Measurements from ENCODE around the gene VAMP5.

DNA sequence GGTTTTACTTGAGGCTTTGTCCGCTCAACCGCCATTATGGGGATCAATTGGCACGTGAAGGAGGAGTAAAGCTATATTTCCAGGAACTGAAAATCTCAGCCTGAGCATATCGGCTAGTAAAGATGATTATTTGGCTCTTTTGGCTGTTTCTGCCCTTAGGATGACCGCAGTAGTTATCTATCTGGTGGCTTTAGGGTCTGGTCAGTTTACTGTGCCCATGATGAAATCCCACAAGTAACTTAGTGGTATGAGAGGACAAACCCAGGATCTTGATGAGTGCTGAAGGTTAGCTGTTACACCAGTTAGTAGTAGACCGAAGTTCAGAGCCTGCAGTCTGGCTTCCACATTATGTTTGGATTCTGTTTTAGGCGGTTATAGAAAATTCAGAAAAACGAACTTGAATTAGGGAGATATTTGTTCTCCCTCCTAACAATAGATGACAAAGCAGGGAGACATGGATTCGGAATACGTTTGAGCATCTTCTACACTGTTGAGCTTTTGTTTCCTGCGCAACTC, 44.0 kb upstream of the VAMP5 start:
- TF ChIP-seq, protein P1, sequence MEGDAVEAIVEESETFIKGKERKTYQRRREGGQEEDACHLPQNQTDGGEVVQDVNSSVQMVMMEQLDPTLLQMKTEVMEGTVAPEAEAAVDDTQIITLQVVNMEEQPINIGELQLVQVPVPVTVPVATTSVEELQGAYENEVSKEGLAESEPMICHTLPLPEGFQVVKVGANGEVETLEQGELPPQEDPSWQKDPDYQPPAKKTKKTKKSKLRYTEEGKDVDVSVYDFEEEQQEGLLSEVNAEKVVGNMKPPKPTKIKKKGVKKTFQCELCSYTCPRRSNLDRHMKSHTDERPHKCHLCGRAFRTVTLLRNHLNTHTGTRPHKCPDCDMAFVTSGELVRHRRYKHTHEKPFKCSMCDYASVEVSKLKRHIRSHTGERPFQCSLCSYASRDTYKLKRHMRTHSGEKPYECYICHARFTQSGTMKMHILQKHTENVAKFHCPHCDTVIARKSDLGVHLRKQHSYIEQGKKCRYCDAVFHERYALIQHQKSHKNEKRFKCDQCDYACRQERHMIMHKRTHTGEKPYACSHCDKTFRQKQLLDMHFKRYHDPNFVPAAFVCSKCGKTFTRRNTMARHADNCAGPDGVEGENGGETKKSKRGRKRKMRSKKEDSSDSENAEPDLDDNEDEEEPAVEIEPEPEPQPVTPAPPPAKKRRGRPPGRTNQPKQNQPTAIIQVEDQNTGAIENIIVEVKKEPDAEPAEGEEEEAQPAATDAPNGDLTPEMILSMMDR (IDR thresholded peaks at IDR 0.05) = no peak
- TF ChIP-seq FOXJ3 (CRISPR knock-in tag; IDR thresholded peaks at IDR 0.05; ENCODE audit: borderline replicate concordance) = no peak
- no peak for TF ChIP-seq SMAD4 (CRISPR knock-in tag; IDR thresholded peaks at IDR 0.05)
- TF ChIP-seq MLX (CRISPR knock-in tag; IDR thresholded peaks at IDR 0.05) = no peak
- TF ChIP-seq ZBTB43 (CRISPR knock-in tag; IDR thresholded peaks at IDR 0.05) = no peak
- TF ChIP-seq, protein P2, sequence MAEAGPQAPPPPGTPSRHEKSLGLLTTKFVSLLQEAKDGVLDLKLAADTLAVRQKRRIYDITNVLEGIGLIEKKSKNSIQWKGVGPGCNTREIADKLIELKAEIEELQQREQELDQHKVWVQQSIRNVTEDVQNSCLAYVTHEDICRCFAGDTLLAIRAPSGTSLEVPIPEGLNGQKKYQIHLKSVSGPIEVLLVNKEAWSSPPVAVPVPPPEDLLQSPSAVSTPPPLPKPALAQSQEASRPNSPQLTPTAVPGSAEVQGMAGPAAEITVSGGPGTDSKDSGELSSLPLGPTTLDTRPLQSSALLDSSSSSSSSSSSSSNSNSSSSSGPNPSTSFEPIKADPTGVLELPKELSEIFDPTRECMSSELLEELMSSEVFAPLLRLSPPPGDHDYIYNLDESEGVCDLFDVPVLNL (CRISPR knock-in tag; IDR thresholded peaks at IDR 0.05; ENCODE audit: borderline replicate concordance, low read depth) = no peak
- no peak for TF ChIP-seq NFYB (CRISPR knock-in tag; conservative IDR thresholded peaks at IDR 0.05; ENCODE audit: low read depth)
- no peak for TF ChIP-seq ATF2 (CRISPR knock-in tag; IDR thresholded peaks at IDR 0.05; ENCODE audit: borderline replicate concordance, low read depth)
